ENCODE measurements around the gene SUN1.

SUN1 gene

GRCh38 chr7:901041-901387 lies 68.7 kb downstream of the SUN1 start:
- no peak overlapping the region for H3K4me3 ChIP-seq (ENCODE audit: low read length)
- DNase-seq (ENCODE audit: low read depth) = no peak

DNA sequence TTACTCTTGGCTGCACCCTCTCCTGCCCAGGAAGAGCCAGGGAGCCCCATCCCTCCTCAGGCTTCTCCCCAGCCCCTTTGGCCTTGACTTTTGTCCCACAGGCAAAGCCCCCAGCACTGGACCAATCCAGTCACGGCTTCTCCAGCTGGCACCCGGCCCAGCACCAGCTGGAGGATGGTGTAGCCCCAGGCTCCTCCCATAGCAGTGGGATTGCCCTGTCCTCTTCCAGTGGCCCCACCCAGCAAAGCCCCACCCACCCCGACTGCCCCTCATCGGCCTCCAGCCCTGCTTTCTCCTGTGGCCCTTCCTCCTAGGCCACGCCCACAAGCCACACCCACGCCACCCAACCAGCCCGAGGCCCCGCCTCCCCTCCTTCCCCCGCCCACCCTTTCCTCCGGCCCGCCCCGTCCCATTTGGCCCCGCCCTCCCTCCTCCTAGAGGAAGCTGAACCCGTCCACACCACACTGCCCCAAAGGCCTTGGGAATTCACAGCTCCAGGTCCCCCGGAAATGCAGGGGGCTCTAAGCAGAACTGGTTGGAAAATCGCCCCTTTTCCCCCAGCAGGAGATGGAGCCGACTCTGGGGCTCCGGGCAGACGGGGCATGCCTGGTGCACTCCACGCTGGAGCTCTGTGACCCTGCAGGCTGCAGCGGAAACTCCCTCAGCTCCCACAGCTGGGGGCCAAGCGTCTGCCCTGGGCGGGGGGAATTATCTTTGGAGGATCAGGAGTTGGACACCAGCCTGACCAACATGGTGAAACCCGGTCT lies 69.3 kb downstream of the SUN1 start:
- TF ChIP-seq CTCF (IDR thresholded peaks at IDR 0.05; ENCODE audit: insufficient read depth, low read depth, low read length, missing control alignments) = no peak
- DNase-seq (ENCODE audit: low read depth) = peak; percentile 81

More at GRCh38 chr7:901041-901387, 68.7 kb downstream of the SUN1 start:
- no peak for TF ChIP-seq CTCF (IDR thresholded peaks at IDR 0.05; ENCODE audit: insufficient read depth, low read depth, low read length, missing control alignments)

DNA sequence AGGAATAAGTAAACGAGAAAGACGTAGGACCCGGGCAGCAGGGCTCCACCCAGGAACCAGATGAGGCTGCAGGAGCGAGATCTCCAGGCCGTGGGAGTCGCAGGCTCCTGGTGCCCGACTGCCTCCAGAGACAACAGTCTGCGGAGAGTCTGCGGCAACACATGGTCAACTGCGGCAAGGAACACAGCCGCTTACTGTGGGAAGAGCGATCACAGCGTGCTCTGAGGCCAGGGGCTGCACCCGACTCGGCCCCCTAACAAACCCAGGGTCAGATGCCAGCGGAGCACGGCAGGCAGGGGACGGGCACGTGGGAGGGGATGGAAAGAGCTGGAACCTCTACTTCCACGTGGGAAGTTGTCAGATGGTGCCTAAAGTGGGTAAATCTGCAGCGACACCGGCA lies 70.7 kb downstream of the SUN1 start:
- TF ChIP-seq CTCF (IDR thresholded peaks at IDR 0.05; ENCODE audit: insufficient read depth, low read depth, low read length, missing control alignments) = no peak
- no peak for DNase-seq (ENCODE audit: low read depth)
- no peak overlapping the region for H3K4me3 ChIP-seq (ENCODE audit: low read length)

More for the DNA sequence above, 69.3 kb downstream of the SUN1 start:
- H3K4me3 ChIP-seq (ENCODE audit: low read length) = no peak overlapping the region

GRCh38 chr7:903921-904755 lies 71.9 kb downstream of the SUN1 start:
- no peak overlapping the region for H3K4me3 ChIP-seq (ENCODE audit: low read length)
- no peak for DNase-seq (ENCODE audit: low read depth)
- no peak for TF ChIP-seq CTCF (IDR thresholded peaks at IDR 0.05; ENCODE audit: insufficient read depth, low read depth, low read length, missing control alignments)

GRCh38 chr7:904847-905246 lies 72.6 kb downstream of the SUN1 start:
- TF ChIP-seq CTCF (IDR thresholded peaks at IDR 0.05; ENCODE audit: insufficient read depth, low read depth, low read length, missing control alignments) = no peak
- no peak overlapping the region for H3K4me3 ChIP-seq (ENCODE audit: low read length)
- peak; percentile 29 for DNase-seq (ENCODE audit: low read depth)

GRCh38 chr7:906776-907157 lies 74.5 kb downstream of the SUN1 start:
- H3K4me3 ChIP-seq (ENCODE audit: low read length) = no peak overlapping the region
- no peak for TF ChIP-seq CTCF (IDR thresholded peaks at IDR 0.05; ENCODE audit: insufficient read depth, low read depth, low read length, missing control alignments)
- DNase-seq (ENCODE audit: low read depth) = no peak
